COLO668 (cell line): ENCODE measurements around the gene VRK1.

ENCODE experiments used
- DNase-seq: peaks from one replicate; lab custom pipeline; 2025; ENCODE audit not compliant: unreplicated experiment; lab: John Stamatoyannopoulos, UW

Gene VRK1

DNA sequence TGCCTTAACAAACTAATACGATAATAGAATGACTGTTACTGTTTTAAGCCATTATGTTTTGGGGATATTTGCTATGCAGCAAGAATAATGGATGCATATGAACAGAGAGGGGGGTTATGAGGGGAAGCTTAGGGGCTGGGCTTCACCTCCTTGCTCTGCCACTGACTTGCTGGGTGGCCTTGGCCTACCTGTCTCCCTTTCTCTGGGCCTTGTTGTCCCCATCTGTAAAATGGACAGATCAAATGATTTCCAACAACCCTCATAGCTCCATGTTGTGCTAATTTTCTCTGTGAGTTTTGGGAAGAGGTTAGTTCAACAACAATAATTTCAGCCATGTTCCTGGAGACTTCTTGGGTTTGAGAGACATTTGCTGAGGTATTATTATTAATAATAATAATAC is 119.6 kb downstream of the VRK1 start:
- no peak for DNase-seq

DNA sequence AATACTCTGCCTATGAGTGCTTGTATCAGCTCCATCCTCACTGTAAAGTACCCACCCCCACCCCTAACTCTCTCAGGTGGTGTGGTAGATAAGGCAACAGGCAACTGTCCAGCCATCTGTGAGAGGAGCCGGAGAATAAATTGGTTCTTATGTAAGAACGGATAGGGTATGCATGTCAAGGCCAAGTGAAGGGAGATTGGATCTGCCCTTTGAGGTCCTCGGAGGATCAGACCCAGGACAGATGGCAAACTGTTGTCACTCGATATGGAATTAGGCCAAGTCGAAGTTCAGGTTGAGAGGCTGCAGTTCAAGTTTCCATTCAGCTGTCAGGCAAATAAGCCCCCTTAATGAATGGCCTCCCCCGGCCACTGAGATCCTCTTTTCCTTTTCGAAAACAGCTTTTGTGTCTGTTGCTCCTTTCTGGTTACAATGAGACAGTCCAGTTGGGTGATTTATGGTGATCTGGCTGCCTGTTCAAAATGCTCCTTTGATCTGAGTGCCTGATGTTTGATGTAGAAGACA is 120.3 kb downstream of the VRK1 start:
- DNase-seq: no peak

GRCh38 chr14:96920023-96920422 is 122.8 kb downstream of the VRK1 start:
- DNase-seq: no peak

- DNase-seq: no peak
Measured at GRCh38 chr14:96920820-96921219, 123.6 kb downstream of the VRK1 start.

DNA sequence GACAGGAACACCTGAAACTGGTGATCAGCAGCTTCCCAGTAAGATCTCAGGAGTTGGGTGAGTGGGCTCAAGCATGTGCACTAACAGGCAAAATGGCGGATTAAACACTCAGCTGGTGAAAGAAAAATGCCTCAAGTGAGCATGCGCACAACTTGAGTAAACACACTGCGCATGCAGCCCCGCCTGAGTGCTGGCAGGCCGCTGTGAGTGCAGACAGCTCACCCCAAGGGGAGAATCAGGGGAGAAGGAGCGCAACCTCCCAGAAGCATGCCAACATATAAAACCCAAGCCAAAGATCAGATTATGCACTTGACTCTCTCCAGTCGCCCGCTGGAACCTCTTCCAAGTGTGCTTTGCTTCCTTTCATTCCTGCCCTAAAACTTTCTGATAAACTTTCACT is 125.8 kb downstream of the VRK1 start:
- no peak for DNase-seq

GRCh38 chr14:96925422-96925821 is 128.2 kb downstream of the VRK1 start:
- no peak for DNase-seq

DNA sequence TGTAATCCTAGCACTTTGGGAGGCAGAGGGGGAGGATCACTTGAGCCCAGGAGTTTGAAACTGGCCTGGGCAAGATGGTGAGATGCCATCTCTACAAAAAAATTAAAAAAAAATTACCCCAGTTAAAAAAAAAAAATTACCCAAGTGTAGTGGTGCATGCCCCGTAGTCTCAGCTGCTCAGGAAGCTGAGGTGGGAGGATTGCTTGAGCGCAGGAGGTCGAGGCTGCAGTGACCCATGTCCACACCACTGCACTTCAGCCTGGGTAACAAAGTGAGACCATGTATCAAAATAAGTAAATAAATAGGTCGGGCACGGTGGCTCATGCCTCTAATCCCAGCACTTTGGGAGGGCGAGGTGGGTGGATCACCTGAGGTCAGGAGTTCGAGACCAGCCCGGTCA is 128.8 kb downstream of the VRK1 start:
- no peak for DNase-seq

DNA sequence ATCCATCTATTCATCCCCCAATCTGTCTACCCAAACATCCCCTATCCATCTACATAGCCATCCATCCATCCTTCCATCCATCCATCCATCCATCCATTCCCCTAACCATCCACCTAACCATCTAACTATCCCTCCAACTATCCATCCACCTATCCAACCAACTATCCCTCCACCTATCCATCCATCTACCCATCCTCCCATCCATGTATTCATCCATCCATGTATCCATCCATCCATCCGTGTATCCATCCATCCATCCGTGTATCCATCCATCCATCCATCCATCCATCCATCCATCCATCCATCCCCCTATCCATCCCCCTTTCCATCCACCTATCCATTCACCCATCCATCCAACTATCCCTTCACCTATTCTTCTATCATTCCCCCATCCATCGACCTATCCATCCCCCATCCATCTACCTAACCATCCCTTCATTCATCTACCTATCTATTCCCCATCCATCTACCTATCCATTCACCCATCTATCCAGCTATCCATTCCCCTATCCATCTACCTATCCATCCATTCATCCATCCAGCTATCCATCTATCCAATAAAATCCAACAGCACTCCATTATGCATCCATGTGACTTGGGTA is 131.7 kb downstream of the VRK1 start:
- DNase-seq: no peak

DNA sequence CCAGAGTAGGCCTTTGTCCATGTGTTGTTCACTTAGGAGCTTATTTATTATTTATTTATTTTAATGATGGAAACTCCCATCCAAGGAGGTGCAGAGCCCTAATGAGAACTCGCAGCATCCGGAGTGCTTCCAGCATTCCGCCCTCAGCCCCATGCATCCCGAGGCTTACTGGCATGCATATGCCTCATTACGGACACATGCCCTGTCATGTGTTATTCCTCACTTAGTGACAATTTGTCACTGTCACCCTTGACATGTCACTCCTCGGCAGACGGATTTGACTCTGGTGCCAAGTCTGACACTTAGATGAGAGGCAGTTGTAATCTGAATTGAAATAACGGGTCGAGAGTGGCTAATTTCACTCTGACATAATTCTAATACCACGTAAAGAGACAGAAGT is 132.8 kb downstream of the VRK1 start:
- no peak for DNase-seq

DNA sequence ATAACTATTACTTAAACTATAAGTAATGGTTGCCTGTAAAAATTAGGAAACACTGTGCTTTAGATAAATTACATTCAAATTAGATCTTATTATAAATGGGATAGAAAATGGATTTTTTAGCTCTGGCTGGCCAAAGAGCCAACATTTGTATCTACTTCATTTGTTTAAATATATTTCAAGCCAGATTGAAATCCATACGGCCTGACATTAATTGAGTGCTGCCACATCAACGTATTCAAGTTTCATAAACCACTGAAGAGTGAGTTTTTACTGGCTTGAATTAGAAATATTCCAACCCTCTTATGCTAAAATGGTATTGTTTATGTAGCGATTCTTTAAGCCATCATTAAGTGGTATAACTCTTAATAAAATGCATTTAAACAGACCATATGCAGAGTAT is 133.3 kb downstream of the VRK1 start:
- no peak for DNase-seq
